ENCODE results near the gene RIMBP2.

DNA sequence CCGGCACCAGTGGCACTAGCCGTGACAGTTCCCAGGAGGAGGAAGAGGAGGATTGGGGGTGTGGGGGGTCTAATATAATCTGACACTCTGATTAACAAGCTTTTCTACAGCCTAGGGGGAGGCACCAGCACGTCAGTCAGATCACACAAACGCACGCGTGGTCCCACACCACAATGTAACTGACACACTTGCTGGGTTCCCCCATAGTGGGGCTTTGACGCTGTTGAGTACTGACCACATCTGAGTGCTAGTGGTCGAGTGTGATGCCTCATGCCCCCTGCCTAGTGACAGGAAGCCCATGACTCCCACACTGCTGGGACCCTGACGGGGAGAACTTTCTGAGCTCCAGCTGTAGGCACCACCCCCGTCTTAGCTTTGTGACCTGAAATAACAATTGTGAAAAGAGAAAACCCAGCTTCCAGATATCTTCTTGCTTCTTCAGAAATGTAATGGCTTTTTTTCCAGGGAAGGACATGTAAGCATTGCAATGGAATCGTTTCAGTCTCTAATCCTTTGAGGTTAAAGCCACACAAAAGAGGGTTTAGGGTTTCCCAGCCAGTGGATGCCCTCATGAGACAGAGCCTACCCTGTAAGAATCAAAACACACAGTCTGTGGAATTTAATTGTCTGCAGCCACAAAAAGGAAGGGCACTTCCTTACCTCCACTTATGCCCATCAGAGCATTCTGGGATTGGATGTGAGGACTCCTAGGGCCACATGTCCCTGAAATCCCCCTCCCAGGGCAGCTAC lies 194.5 kb downstream of the RIMBP2 start:
- TF ChIP-seq SIN3A (IDR thresholded peaks at IDR 0.05; ENCODE audit: borderline replicate concordance, insufficient read depth, low read length) (no peak), POLR2AphosphoS5 (IDR thresholded peaks at IDR 0.05; ENCODE audit: low read depth, low read length) (no peak)

Data from PFSK-1 (cell line).